K562 (cell line): Measurements from ENCODE around the gene CSNK1D. TPM values are rescaled to one million over a fixed set of nuclear protein-coding genes. Genes with fewer than 3 reads are reported as not detected.

Experiments
- ATAC-seq: fragments of 200-7000 bp; cut with Tn5 transposase; 3 replicates; pipeline ENCODE4 v1.9.1; 2020; ENCODE audit warnings: moderate library complexity
- BruUV-seq: library from RNA; stranded (reverse); fragments of 400-500 nt; replicated peaks from 2 replicates; lab custom pipeline; 2021; lab: Mats Ljungman, UMichigan
- CTCF ChIA-PET: fragments of 300-600 bp; formaldehyde crosslinking; extraction: SDS; loops from one replicate; lab custom pipeline; 2021; ENCODE audit warnings: low intra/inter-chr PET ratio; lab: Yijun Ruan, JAX
- POLR2A ChIA-PET: fragments of 300-600, 350-650 bp; sonication (Branson Sonifier 250); formaldehyde crosslinking; extraction: SDS; loops from one replicate; lab custom pipeline; 2021; ENCODE audit warnings: antibody characterized with exemption, inconsistent platforms; lab: Yijun Ruan, JAX
- DNase-seq, 4 experiments: peaks; one replicate each; pipeline versions ENCODE4 v3.0.0 to v3.0.0-alpha.2; 2011 to 2018; ENCODE audit warnings: low spot score in 3 of 4, mixed read lengths in 3 of 4; ENCODE audit errors: extremely low read depth in 1 of 4
- FAIRE-seq: peaks from 2 replicates; lab custom pipeline; 2011; peaks lifted over from hg19 to GRCh38; lab: Jason Lieb, UNC
- H2AFZ ChIP-seq: 2 replicates; pipeline ENCODE4 v1.6.0; 2011; ENCODE audit warnings: low read depth, low read length, control low read depth, inconsistent platforms
- H3K27ac ChIP-seq: fragments of 200-600 bp; 3 replicates; pipeline ENCODE4 v1.8.0; 2011; ENCODE audit warnings: low read depth, mild to moderate bottlenecking, control low read depth, inconsistent platforms, low read length, moderate library complexity, mixed read lengths; ENCODE audit errors: extremely low read depth
- H3K27me3 ChIP-seq, 2 experiments: fragments of 300-600 bp in 1 of 2; 2 replicates in 1 of 2; 3 replicates in 1 of 2; pipeline versions ENCODE4 v1.6.0 to v1.8.0; 2011; ENCODE audit warnings: inconsistent platforms in 2 of 2, low read length in 2 of 2, mild to moderate bottlenecking in 1 of 2, mixed read lengths in 1 of 2, moderate library complexity in 1 of 2; ENCODE audit not compliant: control insufficient read depth in 2 of 2, insufficient read depth in 2 of 2
- H3K36me3 ChIP-seq: fragments of 300-600 bp; 3 replicates; pipeline ENCODE4 v1.8.0; 2011; ENCODE audit warnings: mild to moderate bottlenecking, low read length, inconsistent platforms; ENCODE audit not compliant: control insufficient read depth, insufficient read depth
- H3K4me1 ChIP-seq, 2 experiments: fragments of 200-600 bp in 1 of 2; replicated peaks in 1 of 2; 2 replicates in 1 of 2; 3 replicates in 1 of 2; pipeline versions ENCODE4 v1.5.1 to v1.8.0; 2011; ENCODE audit warnings: inconsistent platforms in 2 of 2, low read length in 2 of 2, mild to moderate bottlenecking in 1 of 2, mixed read lengths in 1 of 2, moderate library complexity in 1 of 2; ENCODE audit not compliant: control insufficient read depth in 2 of 2, insufficient read depth in 2 of 2
- H3K4me2 ChIP-seq: 2 replicates; pipeline ENCODE4 v1.6.1; 2011; ENCODE audit warnings: low read length, control low read depth, inconsistent platforms, mixed read lengths; ENCODE audit not compliant: insufficient read depth
- H3K4me3 ChIP-seq: fragments of 200-600 bp; sonication (generic), shearing (Covaris generic); 2 replicates; pipeline ENCODE4 v1.5.1; 2016; ENCODE audit warnings: control low read depth, inconsistent platforms
- H3K79me2 ChIP-seq: fragments of 200-600 bp; 3 replicates; pipeline ENCODE4 v1.8.0; 2011; ENCODE audit warnings: low read length, inconsistent platforms; ENCODE audit not compliant: control insufficient read depth, insufficient read depth
- H3K9ac ChIP-seq, 2 experiments: 2 replicates each; pipeline versions ENCODE4 v1.6.0 to v1.6.1; 2011; ENCODE audit warnings: low read depth in 2 of 2, low read length in 2 of 2, control low read depth in 1 of 2, inconsistent platforms in 1 of 2, mild to moderate bottlenecking in 1 of 2, mixed read lengths in 1 of 2; ENCODE audit not compliant: insufficient read depth in 1 of 2
- H3K9me1 ChIP-seq: one replicate; pipeline ENCODE4 v1.6.0; 2011; ENCODE audit warnings: inconsistent platforms, mild to moderate bottlenecking, low read length, moderate library complexity; ENCODE audit not compliant: control insufficient read depth, insufficient read depth
- H3K9me3 ChIP-seq: replicated peaks from 2 replicates; pipeline ENCODE4 v1.5.1; 2011; ENCODE audit warnings: low read depth, low read length, inconsistent platforms; ENCODE audit not compliant: control insufficient read depth, insufficient read depth
- H4K20me1 ChIP-seq: replicated peaks from 2 replicates; pipeline ENCODE4 v1.6.1; 2011; ENCODE audit warnings: low read length, inconsistent platforms, mixed read lengths; ENCODE audit not compliant: control insufficient read depth, insufficient read depth
- CTBP1 ChIP-seq: fragments of 450-650 bp; IDR thresholded peaks from 2 replicates; pipeline ENCODE4 v1.6.1; 2016; ENCODE audit warnings: borderline replicate concordance
- ELK3 ChIP-seq: fragments of 450-650 bp; formaldehyde crosslinking; IDR thresholded peaks from 2 replicates; pipeline ENCODE4 v1.4.0; 2020; ENCODE audit warnings: mild to moderate bottlenecking
- HBP1 ChIP-seq: fragments of 450-650 bp; formaldehyde crosslinking; IDR thresholded peaks from 2 replicates; pipeline ENCODE4 v1.4.0; 2022; ENCODE audit warnings: missing genetic modification characterization
- HNRNPH1 ChIP-seq: fragments of 200-400 bp; formaldehyde crosslinking; optimal IDR thresholded peaks from 2 replicates; pipeline ENCODE3; 2017; ENCODE audit warnings: low read depth, mild to moderate bottlenecking, low read length, moderate library complexity
- MAZ ChIP-seq, 2 experiments: fragments of 450-650 bp in 1 of 2; sonication (generic) in 1 of 2; formaldehyde crosslinking; IDR thresholded peaks in 1 of 2; conservative IDR thresholded peaks in 1 of 2; 2 replicates each; pipeline versions ENCODE4 v1.4.0 to v1.5.0; 2020; ENCODE audit warnings: mild to moderate bottlenecking in 1 of 2, missing genetic modification reagents in 1 of 2
- PCBP1 ChIP-seq: fragments of 200-400 bp; formaldehyde crosslinking; IDR thresholded peaks from 2 replicates; pipeline ENCODE4 v1.6.1; 2018; ENCODE audit warnings: mild to moderate bottlenecking, low read depth, low read length; ENCODE audit not compliant: poor library complexity, severe bottlenecking
- PHB2 ChIP-seq: fragments of 450-650 bp; IDR thresholded peaks from 2 replicates; pipeline ENCODE4 v1.6.1; 2017; ENCODE audit warnings: low read depth
- POLR2A ChIP-seq: fragments of 450-650 bp; conservative IDR thresholded peaks from 2 replicates; pipeline ENCODE4 v1.6.1; 2016
- RFX7 ChIP-seq: fragments of 250-450 bp; sonication (Bioruptor Pico); IDR thresholded peaks from 2 replicates; pipeline ENCODE4 v1.5.1; 2021; ENCODE audit warnings: mild to moderate bottlenecking
- SAP30 ChIP-seq: fragments of 200-600 bp; sonication (generic); IDR thresholded peaks from 2 replicates; pipeline ENCODE4 v1.6.1; 2012; ENCODE audit warnings: borderline replicate concordance, low read depth, mild to moderate bottlenecking, moderate library complexity, low read length, control low read depth, inconsistent platforms; ENCODE audit not compliant: insufficient read depth, poor library complexity, severe bottlenecking
- USF2 ChIP-seq: sonication (generic); formaldehyde crosslinking; IDR thresholded peaks from 2 replicates; pipeline ENCODE4 v1.5.0; 2020; ENCODE audit warnings: missing genetic modification reagents
- ZFP1 ChIP-seq: fragments of 450-650 bp; formaldehyde crosslinking; IDR thresholded peaks from 2 replicates; pipeline ENCODE4 v1.4.0; 2020; ENCODE audit warnings: mild to moderate bottlenecking, mixed read lengths
- ZNF717 ChIP-seq: fragments of 250-450 bp; sonication (Bioruptor Pico); IDR thresholded peaks from 2 replicates; pipeline ENCODE4 v1.5.0; 2021
- ZSCAN29 ChIP-seq: fragments of 450-650 bp; IDR thresholded peaks from 2 replicates; pipeline ENCODE4 v1.6.1; 2017
- WGBS: fragments of 100-300 bp; shearing (Covaris generic); methylation state at CpG from one replicate; pipeline ENCODE4 v1.1.6; 2016; ENCODE audit warnings: low coverage, mixed read lengths; ENCODE audit not compliant: insufficient coverage; ENCODE audit errors: missing lambda C conversion rate; 5-methylcytosine and 5-hydroxymethylcytosine counted together
- in situ Hi-C: fragments of 300-500 bp; cut with MboI; formaldehyde crosslinking; loops from 4 replicates; pipeline ENCODE4 v1.15.0; 2018; ENCODE audit warnings: inconsistent platforms, mixed read lengths
- intact Hi-C: fragments of 100-400 bp; cut with micrococcal nuclease; formaldehyde crosslinking; loops from 2 replicates; pipeline ENCODE4 v1.14.2; 2022
- polyA plus RNA-seq, 8 experiments: library from polyadenylated mRNA; depleted of rRNA in 4 of 8; stranded (reverse) in 5 of 8; unstranded in 3 of 8; fragments of >200 nt; fragmentation: Nextera tagmentation in 2 of 8; fragmentation: Illumina TruSeq in 1 of 8; extraction: Ambion mirVana in 2 of 8; extraction: Trizol in 1 of 8; gene quantifications; 2 replicates each; pipeline versions ENCODE4 v1.2.1 to v1.2.3, GENCODE V29; 2011 to 2014; ENCODE audit warnings: inconsistent platforms in 1 of 8, missing spikeins in 1 of 8
- total RNA-seq, 7 experiments: library from RNA; depleted of rRNA in 6 of 7; stranded (reverse); fragments of >200 nt in 6 of 7; fragmentation: Illumina TruSeq in 2 of 7; extraction: Trizol in 2 of 7; gene quantifications; 2 replicates each; pipeline versions ENCODE4 v1.2.1 to v1.2.3, GENCODE V29; 2011 to 2021; ENCODE audit warnings: low replicate concordance in 1 of 7

CSNK1D gene
- total and polyA plus RNA-seq, 9 of the 15 experiments (the other 6 are each of a cell fraction or from before 2014, with no cell fraction given) = 6.5 to 133 (median 41.3) TPM

- no peak for TF ChIP-seq MAZ (CRISPR knock-in tag; conservative IDR thresholded peaks at IDR 0.05 in 1 of 2, IDR thresholded peaks at IDR 0.05 in 1 of 2)
These were observed 36.3 kb downstream of the CSNK1D start (continued) for GRCh38 chr17:82237083-82237745.

- H3K9me1 ChIP-seq = no peaks in the 10 kb centered on the region
- peaks cover 5% of the 10 kb centered on the region; the same call in 1 of the 3 replicates for H3K36me3 ChIP-seq
- H3K79me2 ChIP-seq = peaks cover 17% of the 10 kb centered on the region; the same call in 2 of the 3 replicates
- WGBS = 29% methylated on average over 38 of the region's 44 CpGs
- H2AFZ ChIP-seq = peak overlapping the region; percentile 91
- BruUV-seq = no TSS peak
- 0 out of 2 replicates have a peak, but pooled peaks cover 2% of the 10 kb centered on the region for H4K20me1 ChIP-seq
- H3K4me1 ChIP-seq = peaks cover 53 to 97% of the 10 kb centered on the region in 2 experiments
- H3K4me2 ChIP-seq = peak overlapping the region; percentile 56
- peak; percentile 58 for ATAC-seq
- peak; percentile 81 for FAIRE-seq
- no peaks in the 10 kb centered on the region for H3K27me3 ChIP-seq
- H3K9ac ChIP-seq = peak overlapping the region; percentile 66 to 90; a peak in 3 of 4 replicates
- DNase-seq = peak; percentile 72 to 87 (median 76)
- H3K27ac ChIP-seq = peak overlapping the region; percentile 77; the same call in 2 of the 3 replicates
- CTCF ChIA-PET = interaction anchor here (0.6 to 1.5 kb wide), 3 partner anchors 84 to 148 kb away, joined by 3 to 18 read pairs (median 3); no protein-coding TSS in a partner anchor
- no peaks in the 10 kb centered on the region for H3K9me3 ChIP-seq
- POLR2A ChIA-PET = interaction anchor here (0.5 to 1.3 kb wide), 11 partner anchors 16 to 163 kb away, joined by 3 to 4 read pairs (median 3); no protein-coding TSS in a partner anchor
- intact Hi-C loops = loop anchor here (5.0 kb wide), 1 partner anchor 101 kb away; no protein-coding TSS in a partner anchor
- no peak overlapping the region for H3K4me3 ChIP-seq
- in situ Hi-C loops = no loop called here
- TF ChIP-seq ELK3 (CRISPR knock-in tag) (no peak), ZSCAN29 (no peak), CTBP1 (peak; percentile 62), PCBP1 (no peak), ZNF717 (CRISPR knock-in tag) (no peak), PHB2 (no peak), SAP30 (no peak), POLR2A (no peak), HNRNPH1 (no peak), USF2 (CRISPR knock-in tag) (no peak), RFX7 (CRISPR knock-in tag) (no peak), ZFP1 (no peak), HBP1 (CRISPR knock-in tag) (no peak)
These were observed 37.1 kb downstream of the CSNK1D start for GRCh38 chr17:82236142-82236971.
